Tibial nerve (tissue), 3 donors: ENCODE results near the gene MAML3.

Source experiments
- CTCF ChIP-seq, 5 experiments: fragments of 200-600 bp in 3 of 5; fragments of 450-650 bp in 2 of 5; sonication (generic) in 3 of 5; IDR thresholded peaks; one replicate each; pipeline ENCODE4 v1.5.1; 2016 to 2019; ENCODE audit warnings: antibody characterized with exemption in 5 of 5, mild to moderate bottlenecking in 3 of 5, moderate library complexity in 2 of 5
- POLR2A ChIP-seq, 2 donors: fragments of 450-650 bp; IDR thresholded peaks; one replicate each; pipeline ENCODE4 v1.6.1; 2017; ENCODE audit warnings: antibody characterized with exemption in 2 of 2, mild to moderate bottlenecking in 2 of 2, moderate library complexity in 2 of 2

GRCh38 chr4:139873111-139873860 lies 280.7 kb downstream of the MAML3 start:
- TF ChIP-seq CTCF (IDR thresholded peaks at IDR 0.05) (no peak), POLR2A (IDR thresholded peaks at IDR 0.05) (no peak)
